HG02798 (cell line): ENCODE data around the gene HERPUD2.
A peak's percentile ranks its signal among the peaks of the same experiment; 100 is the strongest.
"Not testable (repeated sequence)": the region's sequence is repeated elsewhere in the genome, so short reads cannot be mapped to it uniquely, and the experiment has no call there.

Experiments
- ATAC-seq: cut with Tn5 transposase; IDR thresholded peaks from one replicate; pipeline ENCODE4 v1.9.1; 2021; ENCODE audit warnings: mild to moderate bottlenecking; ENCODE audit not compliant: unreplicated experiment, poor library complexity

Gene HERPUD2

DNA sequence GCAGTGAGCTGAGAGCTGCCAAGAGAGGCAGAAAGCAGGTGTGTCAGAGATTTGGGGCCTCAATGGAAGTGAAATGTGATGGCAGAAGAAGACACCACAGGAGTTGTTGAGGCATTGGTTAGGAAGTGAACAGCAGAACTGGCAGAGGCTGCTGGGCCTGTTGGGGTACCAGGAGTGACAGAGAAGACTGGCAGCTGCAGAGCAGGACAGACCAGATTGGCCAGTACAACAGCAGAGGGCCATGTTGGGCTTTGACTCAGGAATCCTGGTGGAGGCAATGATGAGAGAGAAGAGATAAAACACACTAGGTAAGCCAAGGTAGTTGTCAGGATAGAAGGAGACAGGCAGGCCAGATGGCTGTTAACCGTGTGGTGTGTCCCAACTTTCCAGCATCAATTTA lies 19.9 kb upstream of the HERPUD2 start:
- no peak for ATAC-seq

DNA sequence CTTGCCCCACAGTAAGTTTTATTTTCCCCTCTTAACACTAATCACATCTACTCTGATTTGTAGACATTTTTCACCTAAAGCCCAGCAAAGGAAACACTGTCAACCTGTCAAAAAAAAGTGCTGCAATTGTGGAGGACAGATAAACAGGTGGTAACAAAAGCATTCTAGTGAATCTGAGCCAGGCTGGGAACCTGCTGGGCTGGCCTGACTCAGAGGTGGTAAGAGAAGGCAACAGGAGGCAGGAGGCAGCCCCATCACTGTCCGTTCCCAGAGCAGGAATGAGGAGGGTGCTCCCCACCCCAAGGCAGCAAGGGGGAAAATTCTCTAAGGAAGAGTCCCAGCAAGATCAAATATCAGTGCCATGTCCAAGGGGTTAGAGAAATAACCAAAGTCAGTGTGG lies 19.5 kb upstream of the HERPUD2 start:
- ATAC-seq, result no peak

DNA sequence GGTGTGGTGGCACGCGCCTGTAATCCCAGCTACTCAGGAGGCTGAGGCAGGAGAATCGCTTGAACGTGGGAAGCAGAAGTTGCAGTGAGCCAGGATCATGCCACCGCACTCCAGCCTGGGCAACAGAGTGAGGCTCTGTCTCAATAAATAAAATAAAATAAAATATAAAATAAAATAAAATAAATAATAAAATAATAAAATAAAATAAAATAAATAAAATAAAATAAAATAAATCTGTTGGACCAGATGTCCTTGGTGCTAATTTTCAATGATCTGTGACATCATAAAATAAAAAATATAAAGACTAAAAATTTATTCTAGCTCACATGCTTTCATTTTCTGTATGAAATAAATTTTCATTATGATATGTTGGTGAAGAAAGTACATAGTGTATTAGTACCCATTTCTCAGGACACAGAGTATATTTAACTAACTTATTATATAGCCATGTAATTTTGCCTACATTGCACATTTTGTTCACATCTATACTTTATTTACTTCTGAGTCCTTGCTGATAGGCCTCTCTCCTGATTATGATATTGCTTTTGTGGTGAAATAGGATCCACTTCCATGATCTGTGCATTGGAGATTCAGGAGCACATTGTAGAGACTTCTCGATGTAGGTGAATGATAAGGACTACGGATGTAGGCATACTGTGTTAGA lies 17.8 kb upstream of the HERPUD2 start:
- no peak for ATAC-seq

DNA sequence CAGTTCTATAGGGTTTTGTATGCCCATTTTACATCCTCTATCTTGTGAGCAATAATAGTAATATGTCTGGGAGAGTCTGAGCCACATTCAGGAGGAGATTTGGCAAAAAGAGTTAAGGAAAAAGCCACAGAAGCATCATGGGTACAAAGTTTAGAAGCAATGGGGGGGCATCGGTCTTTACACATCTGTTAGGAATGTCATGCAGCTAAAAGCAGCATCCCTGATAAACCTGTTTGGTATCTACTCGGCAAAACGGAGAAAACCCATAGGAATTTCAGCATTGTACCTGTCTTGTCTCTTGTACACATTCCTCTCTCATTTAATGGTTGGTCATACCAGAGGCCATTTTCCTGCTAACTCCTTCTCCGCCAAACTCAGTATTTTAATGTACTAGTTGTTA lies 12.5 kb upstream of the HERPUD2 start:
- no peak for ATAC-seq

DNA sequence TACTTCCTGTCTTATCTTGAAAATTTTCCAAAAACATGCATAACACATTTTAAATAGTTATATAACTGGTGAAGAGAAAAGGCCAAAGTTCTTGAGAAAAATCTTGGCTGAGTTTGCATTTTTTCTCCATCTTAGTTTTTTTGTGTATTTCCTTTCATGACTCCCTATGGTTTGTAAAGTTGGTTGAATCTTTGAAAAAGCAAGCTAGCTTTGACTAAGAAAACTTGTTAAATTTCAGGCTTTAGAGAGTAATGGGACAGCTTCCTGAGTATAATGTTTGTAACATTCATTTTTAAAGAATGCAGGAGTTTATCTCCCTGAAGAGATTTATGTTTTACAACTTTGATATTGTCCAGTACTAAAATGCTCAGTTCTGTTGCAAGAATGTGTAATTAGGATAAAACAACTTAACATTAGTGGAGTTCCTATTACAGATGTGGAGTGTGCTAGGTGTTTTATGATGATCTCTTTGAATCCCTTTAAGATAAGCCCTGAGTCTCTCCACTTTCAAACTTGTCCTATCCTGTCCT lies 11.1 kb upstream of the HERPUD2 start:
- ATAC-seq, result no peak

DNA sequence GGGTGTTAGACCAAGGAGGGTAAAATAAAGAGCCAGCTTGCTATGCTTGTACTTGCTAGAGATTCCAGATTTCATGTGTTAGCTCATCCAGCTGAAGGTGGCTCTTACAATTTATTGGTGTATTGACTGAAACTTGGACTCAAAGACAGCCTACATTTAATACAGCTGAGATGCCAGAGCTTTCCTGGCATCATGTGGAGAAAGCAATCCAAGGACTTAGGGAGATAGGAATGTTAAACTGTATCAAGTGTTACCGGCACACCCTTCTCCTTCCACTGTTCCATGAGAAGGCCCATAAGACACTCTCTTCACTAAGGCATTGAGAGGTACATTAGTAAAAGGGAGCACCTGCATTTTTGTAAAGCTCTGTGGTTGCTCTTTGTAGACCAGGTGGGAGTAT lies 9.3 kb upstream of the HERPUD2 start:
- no peak for ATAC-seq

DNA sequence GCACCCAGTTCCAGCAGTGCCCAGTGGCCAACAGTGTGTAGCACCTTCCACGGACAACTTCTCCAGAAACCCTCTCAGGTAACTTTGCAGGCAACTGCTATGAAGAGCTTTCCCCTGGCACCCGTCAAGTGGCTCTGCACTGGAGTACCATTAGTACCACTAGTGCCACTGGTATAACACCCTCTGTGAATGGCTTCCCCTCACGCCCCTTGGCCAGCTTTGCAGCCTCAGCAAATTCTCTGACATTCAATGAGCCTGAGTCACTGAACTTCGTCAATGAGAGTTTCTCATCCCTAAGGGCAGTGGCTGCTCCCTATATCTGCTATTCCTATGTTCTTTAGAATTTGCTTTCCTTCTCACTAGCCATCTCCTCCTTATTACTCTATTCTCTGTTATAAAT lies 7.6 kb upstream of the HERPUD2 start:
- no peak for ATAC-seq

DNA sequence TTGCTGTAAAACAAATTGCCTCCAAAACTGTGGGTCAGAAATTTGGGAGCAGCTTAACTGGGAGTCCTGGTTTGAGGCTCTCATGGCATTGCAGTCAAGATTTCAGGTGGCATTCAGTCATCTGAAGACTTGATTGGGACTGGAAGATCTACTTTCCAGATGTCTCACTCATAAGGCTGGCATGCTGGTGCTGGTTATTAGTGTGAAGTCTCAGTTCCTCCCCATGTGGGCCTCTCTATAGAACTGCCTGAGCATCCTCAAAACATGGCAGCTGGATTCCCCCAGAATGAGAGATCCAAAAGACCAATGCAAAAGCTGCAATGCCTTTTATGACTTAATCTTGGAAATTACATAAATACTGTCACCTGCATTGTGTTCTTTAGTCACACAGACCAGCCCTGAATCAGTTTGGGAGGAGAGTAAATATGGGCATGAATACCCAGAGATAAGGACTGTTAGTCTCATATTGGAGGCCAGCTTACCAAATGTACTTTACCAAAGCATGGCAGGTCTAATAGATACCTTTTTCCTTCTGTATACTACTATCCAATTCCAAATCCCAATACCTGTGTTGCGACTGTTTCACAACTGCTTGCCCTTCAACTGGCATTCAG lies 6.5 kb upstream of the HERPUD2 start:
- ATAC-seq, result peak; percentile 85

DNA sequence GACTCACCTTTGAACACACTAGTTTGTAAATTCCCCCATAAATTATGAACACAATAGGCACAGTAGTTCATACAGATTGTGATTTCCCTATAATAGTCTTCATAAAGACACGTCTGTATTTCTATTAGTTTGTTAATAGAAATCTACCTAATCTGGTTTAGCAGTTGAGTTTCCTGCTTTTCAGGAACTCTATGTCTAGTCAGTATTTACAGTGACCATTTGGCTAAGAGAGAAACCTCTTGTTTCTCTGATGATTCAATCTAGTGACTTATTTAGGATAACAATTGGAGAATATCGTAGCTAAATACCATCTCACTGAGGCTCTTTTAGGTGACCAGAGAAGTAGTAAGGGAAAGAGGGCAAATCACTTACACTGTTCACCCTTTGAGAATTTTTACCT lies 5.9 kb upstream of the HERPUD2 start:
- ATAC-seq, result peak; percentile 20

DNA sequence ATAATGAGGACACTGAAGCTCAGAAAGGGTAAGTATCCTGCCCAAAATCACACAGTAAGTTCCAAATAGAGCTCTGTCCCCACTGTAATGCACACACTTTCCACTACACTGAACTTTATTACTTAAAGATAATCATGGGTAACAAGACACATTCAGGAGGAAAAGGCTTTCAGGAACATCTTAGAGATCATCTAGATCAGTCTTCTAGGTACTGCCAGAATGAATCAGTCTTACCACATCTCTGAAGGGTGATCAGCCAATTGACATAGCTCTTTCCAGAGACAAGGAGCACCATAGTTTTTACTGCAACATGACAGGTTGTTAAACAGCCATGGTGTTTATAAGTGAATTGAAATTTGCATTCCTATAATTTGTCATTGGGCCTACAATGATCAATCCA lies 5.4 kb upstream of the HERPUD2 start:
- ATAC-seq, result no peak

DNA sequence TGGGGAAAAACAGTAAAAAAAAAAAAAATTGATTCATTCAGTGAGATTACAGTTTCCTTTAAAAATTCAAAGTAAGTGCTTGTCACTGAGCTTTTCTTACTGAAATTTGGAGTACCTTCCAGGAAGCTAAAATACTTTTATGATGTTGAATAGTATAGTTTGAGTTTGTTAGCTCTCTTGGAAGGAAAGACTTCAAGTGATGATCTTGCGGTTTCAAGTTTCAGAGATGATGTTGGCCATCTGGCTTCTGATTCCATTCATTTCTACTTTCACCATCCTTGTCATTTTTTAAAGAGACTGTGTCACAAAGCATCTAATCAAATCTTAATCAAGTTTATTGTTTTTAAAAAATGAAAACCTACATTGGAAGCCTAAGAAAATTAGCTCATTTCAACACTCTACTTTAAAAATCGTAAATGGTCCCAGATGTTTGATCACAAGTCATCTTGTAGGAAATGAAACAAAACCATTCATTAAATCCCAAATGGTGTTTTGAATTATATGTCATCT lies 4.9 kb upstream of the HERPUD2 start:
- no peak for ATAC-seq

DNA sequence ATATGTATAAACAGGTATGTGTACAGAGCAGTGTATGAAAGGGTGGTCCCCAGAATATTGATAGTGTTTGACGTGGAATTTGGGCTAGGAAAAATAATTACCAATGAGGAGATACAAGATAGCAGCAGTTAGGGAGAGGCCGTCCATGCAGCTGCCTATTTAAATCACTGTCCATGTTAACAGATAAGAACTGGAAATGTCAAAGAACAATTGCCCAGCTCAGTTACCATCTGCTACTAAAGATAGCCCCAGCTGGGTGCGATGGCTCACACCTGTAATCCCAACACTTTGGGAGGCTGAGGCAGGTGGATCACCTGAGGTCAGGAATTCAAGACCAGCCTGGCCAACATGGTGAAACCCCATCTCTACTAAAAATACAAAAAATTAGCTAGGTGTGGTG lies 3.4 kb upstream of the HERPUD2 start:
- ATAC-seq, result not testable (repeated sequence)

DNA sequence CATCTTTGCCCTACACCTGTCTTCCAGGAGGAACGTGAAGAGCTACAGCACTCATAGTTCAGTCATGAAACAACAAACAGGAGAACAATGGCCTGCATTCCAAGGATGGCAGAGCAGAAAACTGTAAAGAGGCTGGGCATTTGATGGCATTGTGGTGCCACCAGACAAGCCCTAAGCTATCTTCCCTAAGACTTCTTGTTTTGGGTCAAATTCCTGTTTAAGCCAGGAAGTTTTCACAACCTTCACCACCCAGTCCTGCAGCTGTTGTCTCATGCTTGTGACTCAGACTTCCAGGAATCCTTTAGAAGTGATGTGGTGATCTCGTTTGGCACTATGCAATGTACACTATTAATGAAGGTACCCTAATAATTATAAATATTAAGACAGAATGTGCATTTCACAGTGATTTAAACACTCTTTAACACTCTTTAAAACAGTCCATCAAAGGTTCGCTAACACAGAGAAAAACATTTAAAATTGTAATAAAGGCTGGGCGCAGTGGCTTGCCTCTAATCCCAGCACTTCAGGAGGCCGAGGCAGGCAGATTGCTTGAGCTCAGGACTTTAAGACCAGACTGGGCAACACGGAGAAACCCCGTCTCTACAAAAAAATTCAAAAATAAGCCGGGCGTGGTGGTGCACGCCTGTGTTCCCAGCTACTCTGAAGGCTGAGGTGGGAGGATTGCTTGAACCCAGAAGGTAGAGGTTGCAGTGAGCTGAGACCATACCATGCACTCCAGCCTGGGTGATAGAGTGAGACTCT lies 2.7 kb upstream of the HERPUD2 start:
- ATAC-seq, result no peak

DNA sequence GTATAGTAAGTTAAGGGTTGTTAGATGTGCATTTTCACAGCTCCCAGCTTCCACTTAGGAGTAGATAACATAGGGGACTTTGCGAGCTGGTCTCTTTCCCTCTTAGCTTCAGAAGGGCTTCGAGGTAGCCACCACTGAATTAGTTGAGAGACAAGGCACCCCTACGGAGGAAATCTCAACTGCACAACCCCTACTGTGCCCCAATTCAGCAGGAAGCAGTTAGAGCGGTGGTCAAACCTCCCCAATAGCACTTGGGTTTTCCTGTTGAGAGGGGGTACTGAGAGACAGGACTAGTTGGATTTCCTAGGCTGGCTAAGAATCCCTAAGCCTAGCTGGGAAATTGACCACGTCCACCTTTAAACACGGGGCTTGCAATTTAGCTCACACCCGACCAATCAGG lies 1.1 kb upstream of the HERPUD2 start:
- ATAC-seq, result no peak

DNA sequence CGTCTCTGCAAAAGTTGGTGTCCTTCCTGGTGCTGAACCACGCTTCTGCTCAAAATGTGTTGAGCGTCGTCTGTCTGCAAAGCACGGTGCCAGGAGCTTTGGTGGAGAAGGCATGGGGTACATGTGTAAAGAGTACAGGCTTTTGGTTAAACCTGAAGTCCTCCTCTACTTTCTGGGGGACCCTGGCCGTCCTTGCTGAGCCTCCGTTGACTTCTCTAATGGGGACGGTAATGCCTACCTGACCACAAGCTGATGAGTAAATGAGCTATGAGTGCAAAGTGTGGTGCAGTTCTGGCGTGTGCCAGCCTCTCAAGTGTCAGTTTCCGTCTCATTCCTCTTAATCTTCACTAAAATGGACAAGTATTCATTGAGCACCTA lies 527 bp upstream of the HERPUD2 start:
- no peak for ATAC-seq

DNA sequence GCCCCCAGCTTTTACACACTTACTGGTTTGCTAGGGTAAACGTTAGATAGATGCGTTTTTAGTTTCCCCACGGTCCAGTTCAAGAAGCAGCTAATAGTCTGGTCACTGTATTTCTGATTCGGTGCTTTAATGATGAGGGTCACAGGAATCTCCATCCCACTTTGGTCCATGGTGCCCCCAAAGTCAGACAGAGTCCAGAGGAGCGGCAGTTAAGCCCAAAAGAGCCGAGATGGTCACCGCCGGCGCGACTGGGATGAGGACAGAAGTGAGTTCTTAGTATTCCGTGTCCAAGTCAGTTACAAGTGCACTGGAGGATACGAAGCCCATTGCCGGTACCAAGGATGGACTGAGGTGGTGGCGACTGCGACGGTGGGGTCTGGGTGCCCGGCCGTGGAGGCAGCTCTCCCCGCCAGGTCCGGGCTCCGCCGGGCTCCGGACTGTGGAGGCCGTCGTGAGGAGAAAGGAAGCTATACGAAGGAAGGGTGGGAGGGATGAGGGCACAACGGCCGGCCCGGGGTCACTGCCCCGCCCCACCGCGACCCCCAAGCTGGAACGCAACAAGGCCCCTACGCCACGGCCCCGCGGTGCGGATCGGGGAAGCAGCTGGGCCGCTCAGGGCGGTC lies 663 bp downstream of the HERPUD2 start:
- ATAC-seq, result peak; percentile 11

DNA sequence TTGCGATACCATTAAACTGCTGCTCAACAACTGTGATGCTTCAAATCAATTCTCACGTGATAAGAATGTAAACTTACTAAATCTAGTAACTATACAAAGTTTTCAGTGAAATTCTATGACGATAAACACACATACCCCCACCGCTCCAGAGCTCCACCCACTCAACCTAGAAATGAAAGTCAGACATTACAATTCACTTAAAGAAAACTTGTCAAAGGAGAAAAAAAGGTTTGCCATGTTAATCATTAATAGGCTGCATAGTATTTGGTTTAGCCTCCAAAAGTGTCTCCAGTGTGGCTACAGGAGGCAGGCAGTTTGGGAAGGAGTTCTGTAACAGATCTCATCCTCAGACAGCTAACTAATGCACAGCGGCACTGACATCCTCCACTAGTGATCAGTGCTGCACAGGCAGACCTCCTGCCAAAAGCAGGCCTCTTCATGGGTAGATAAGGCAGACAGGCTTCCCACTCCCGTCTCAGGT lies 3.1 kb downstream of the HERPUD2 start:
- ATAC-seq, result peak; percentile 28

DNA sequence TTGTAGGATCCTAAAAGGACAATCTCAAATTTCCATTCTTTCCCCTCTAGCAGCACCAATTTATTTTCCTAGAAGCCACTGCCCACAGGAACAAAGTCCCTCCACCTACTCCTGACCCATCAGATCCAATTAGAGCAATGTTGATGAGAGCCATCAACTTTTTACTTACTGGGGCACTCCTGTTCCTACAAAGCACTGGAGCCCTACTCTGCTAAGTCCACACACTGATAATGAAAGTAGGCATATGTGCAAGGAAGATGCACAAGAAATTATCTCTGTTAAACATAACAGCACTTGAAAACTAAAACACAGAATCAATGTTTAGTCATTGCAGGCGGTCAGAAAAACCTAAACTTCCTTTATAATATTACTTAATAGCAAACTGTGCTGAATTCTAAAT lies 3.6 kb downstream of the HERPUD2 start:
- ATAC-seq, result no peak

DNA sequence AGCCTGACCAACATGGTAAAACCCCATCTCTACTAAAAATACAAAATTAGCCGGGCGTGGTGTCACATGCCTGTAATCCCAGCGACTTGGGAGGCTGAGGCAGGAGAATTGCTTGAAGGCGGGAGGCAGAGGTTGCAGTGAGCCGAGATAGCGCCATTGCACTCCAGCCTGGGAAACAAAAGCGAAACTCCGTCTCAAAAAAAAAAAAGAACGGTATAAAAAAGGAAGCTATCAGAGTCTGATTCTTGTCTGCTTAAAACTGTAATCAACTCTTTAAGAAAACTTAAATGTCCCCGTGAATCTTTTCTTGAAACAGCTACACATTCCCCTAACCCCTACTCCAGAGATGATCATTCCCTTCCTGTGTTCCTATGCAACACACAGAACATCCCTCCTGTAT lies 4.3 kb downstream of the HERPUD2 start:
- ATAC-seq, result not testable (repeated sequence)

DNA sequence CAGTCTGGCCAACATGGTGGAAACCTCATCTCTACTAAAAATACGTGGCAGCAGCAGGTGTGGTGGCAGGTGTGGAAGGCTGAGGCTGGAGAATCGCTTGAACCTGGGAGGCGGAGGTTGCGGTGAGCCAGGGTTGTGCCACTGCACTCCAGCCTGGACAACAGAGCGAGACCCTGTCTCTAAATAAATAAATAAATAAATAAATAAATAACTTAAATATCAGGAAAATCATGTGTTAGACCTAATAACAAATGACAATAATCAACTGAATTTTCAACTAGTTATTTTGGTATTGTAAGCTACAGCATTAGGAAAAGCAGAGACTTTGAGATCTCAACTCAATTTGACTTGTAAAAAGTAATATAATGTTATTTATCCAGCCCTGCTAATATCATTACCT lies 9.2 kb downstream of the HERPUD2 start:
- ATAC-seq, result no peak
